ENCODE data around the gene DAAM2.

The DAAM2 gene

GRCh38 chr6:39901116-39901655, 109.0 kb downstream of the DAAM2 start:
- POLR2A ChIA-PET = no interaction called here
- CTCF ChIA-PET = no interaction called here
- TF ChIP-seq ELF4 (IDR thresholded peaks at IDR 0.05) (no peak), SP1 (IDR thresholded peaks at IDR 0.05) (no peak), NFRKB (IDR thresholded peaks at IDR 0.05) (no peak), FOXA1 (IDR thresholded peaks at IDR 0.05) (no peak), SUZ12 (IDR thresholded peaks at IDR 0.05) (no peak), L3MBTL2 (conservative IDR thresholded peaks at IDR 0.05) (no peak), BHLHE40 (IDR thresholded peaks at IDR 0.05; ENCODE audit: borderline replicate concordance) (no peak), ZNF384 (IDR thresholded peaks at IDR 0.05) (no peak), PKNOX1 (IDR thresholded peaks at IDR 0.05) (no peak), ARNT (IDR thresholded peaks at IDR 0.05) (no peak), LEF1 (IDR thresholded peaks at IDR 0.05; ENCODE audit: borderline replicate concordance) (no peak), CTBP1 (IDR thresholded peaks at IDR 0.05; ENCODE audit: borderline replicate concordance) (no peak), HDGF (IDR thresholded peaks at IDR 0.05; ENCODE audit: borderline replicate concordance) (no peak), FOXM1 (IDR thresholded peaks at IDR 0.05; ENCODE audit: borderline replicate concordance) (no peak), TARDBP (IDR thresholded peaks at IDR 0.05) (no peak), FOXK2 (IDR thresholded peaks at IDR 0.05) (no peak)
- DNase-seq (ENCODE audit: extremely low spot score) = no peak

- DNase-seq (ENCODE audit: extremely low spot score) = no peak
- ChIA-PET POLR2A (no interaction called here), CTCF (no interaction called here)
- no peak for TF ChIP-seq TARDBP (IDR thresholded peaks at IDR 0.05)
- TF ChIP-seq HDGF (IDR thresholded peaks at IDR 0.05; ENCODE audit: borderline replicate concordance) = no peak
- TF ChIP-seq ELF4 (IDR thresholded peaks at IDR 0.05) = no peak
- TF ChIP-seq NFRKB (IDR thresholded peaks at IDR 0.05) = no peak
- TF ChIP-seq FOXM1 (IDR thresholded peaks at IDR 0.05; ENCODE audit: borderline replicate concordance) = no peak
- no peak for TF ChIP-seq PKNOX1 (IDR thresholded peaks at IDR 0.05)
- TF ChIP-seq BHLHE40 (IDR thresholded peaks at IDR 0.05; ENCODE audit: borderline replicate concordance) = no peak
- no peak for TF ChIP-seq SUZ12 (IDR thresholded peaks at IDR 0.05)
- TF ChIP-seq CTBP1 (IDR thresholded peaks at IDR 0.05; ENCODE audit: borderline replicate concordance) = no peak
- no peak for TF ChIP-seq FOXA1 (IDR thresholded peaks at IDR 0.05)
- no peak for TF ChIP-seq FOXK2 (IDR thresholded peaks at IDR 0.05)
- TF ChIP-seq ZNF384 (IDR thresholded peaks at IDR 0.05) = no peak
- no peak for TF ChIP-seq ARNT (IDR thresholded peaks at IDR 0.05)
- TF ChIP-seq LEF1 (IDR thresholded peaks at IDR 0.05; ENCODE audit: borderline replicate concordance) = no peak
- TF ChIP-seq SP1 (IDR thresholded peaks at IDR 0.05) = no peak
- no peak for TF ChIP-seq L3MBTL2 (conservative IDR thresholded peaks at IDR 0.05)
Observed at GRCh38 chr6:39901670-39902069, 109.5 kb downstream of the DAAM2 start.

- TF ChIP-seq FOXA1 (IDR thresholded peaks at IDR 0.05) = no peak
- no peak for TF ChIP-seq ELF4 (IDR thresholded peaks at IDR 0.05)
- no peak for TF ChIP-seq SUZ12 (IDR thresholded peaks at IDR 0.05)
- POLR2A ChIA-PET = no interaction called here
- CTCF ChIA-PET = no interaction called here
- DNase-seq (ENCODE audit: extremely low spot score) = no peak
Observed at GRCh38 chr6:39902136-39902535, 110.0 kb downstream of the DAAM2 start.

- DNase-seq (ENCODE audit: extremely low spot score) = no peak
- no peak for TF ChIP-seq L3MBTL2 (conservative IDR thresholded peaks at IDR 0.05)
- no peak for TF ChIP-seq LEF1 (IDR thresholded peaks at IDR 0.05; ENCODE audit: borderline replicate concordance)
- TF ChIP-seq ARNT (IDR thresholded peaks at IDR 0.05) = no peak
- no peak for TF ChIP-seq HDGF (IDR thresholded peaks at IDR 0.05; ENCODE audit: borderline replicate concordance)
- no peak for TF ChIP-seq FOXM1 (IDR thresholded peaks at IDR 0.05; ENCODE audit: borderline replicate concordance)
- TF ChIP-seq TARDBP (IDR thresholded peaks at IDR 0.05) = no peak
- no peak for TF ChIP-seq FOXA1 (IDR thresholded peaks at IDR 0.05)
- no peak for TF ChIP-seq BHLHE40 (IDR thresholded peaks at IDR 0.05; ENCODE audit: borderline replicate concordance)
- no peak for TF ChIP-seq CTBP1 (IDR thresholded peaks at IDR 0.05; ENCODE audit: borderline replicate concordance)
- no peak for TF ChIP-seq SUZ12 (IDR thresholded peaks at IDR 0.05)
- TF ChIP-seq FOXK2 (IDR thresholded peaks at IDR 0.05) = no peak
- TF ChIP-seq PKNOX1 (IDR thresholded peaks at IDR 0.05) = no peak
- no peak for TF ChIP-seq ELF4 (IDR thresholded peaks at IDR 0.05)
- TF ChIP-seq ZNF384 (IDR thresholded peaks at IDR 0.05) = no peak
- no peak for TF ChIP-seq NFRKB (IDR thresholded peaks at IDR 0.05)
- TF ChIP-seq SP1 (IDR thresholded peaks at IDR 0.05) = no peak
- ChIA-PET POLR2A (no interaction called here), CTCF (no interaction called here)
Observed at GRCh38 chr6:39902786-39903465, 110.8 kb downstream of the DAAM2 start.

- TF ChIP-seq SP1 (IDR thresholded peaks at IDR 0.05) (no peak), PKNOX1 (IDR thresholded peaks at IDR 0.05) (no peak), FOXA1 (IDR thresholded peaks at IDR 0.05) (no peak), L3MBTL2 (conservative IDR thresholded peaks at IDR 0.05) (no peak), BHLHE40 (IDR thresholded peaks at IDR 0.05; ENCODE audit: borderline replicate concordance) (no peak), TARDBP (IDR thresholded peaks at IDR 0.05) (no peak), FOXK2 (IDR thresholded peaks at IDR 0.05) (no peak), FOXM1 (IDR thresholded peaks at IDR 0.05; ENCODE audit: borderline replicate concordance) (no peak), LEF1 (IDR thresholded peaks at IDR 0.05; ENCODE audit: borderline replicate concordance) (no peak), CTBP1 (IDR thresholded peaks at IDR 0.05; ENCODE audit: borderline replicate concordance) (no peak), ARNT (IDR thresholded peaks at IDR 0.05) (no peak), HDGF (IDR thresholded peaks at IDR 0.05; ENCODE audit: borderline replicate concordance) (no peak), ZNF384 (IDR thresholded peaks at IDR 0.05) (no peak), SUZ12 (IDR thresholded peaks at IDR 0.05) (no peak), ELF4 (IDR thresholded peaks at IDR 0.05) (no peak), NFRKB (IDR thresholded peaks at IDR 0.05) (no peak)
- ChIA-PET CTCF (no interaction called here), POLR2A (no interaction called here)
- DNase-seq (ENCODE audit: extremely low spot score) = no peak
Observed at GRCh38 chr6:39903656-39904055, 111.5 kb downstream of the DAAM2 start.
